GM04504 (cell line): ENCODE data around the gene UBE2E2.

ENCODE experiments used
- DNase-seq: peaks from one replicate; pipeline ENCODE4 v3.0.0-alpha.2; 2012; ENCODE audit warnings: low read depth

Gene UBE2E2

GRCh38 chr3:23480329-23480714 lies 277.2 kb downstream of the UBE2E2 start:
- DNase-seq = no peak

GRCh38 chr3:23481011-23481615 lies 278.0 kb downstream of the UBE2E2 start:
- no peak for DNase-seq

- DNase-seq = no peak
These were observed 278.6 kb downstream of the UBE2E2 start for GRCh38 chr3:23481616-23482278.

GRCh38 chr3:23484386-23484785 lies 281.3 kb downstream of the UBE2E2 start:
- no peak for DNase-seq

- DNase-seq = no peak
These were observed 282.8 kb downstream of the UBE2E2 start for GRCh38 chr3:23485922-23486321.

- DNase-seq = no peak
These were observed 283.9 kb downstream of the UBE2E2 start for GRCh38 chr3:23487015-23487414.

GRCh38 chr3:23488618-23489017 lies 285.5 kb downstream of the UBE2E2 start:
- no peak for DNase-seq

GRCh38 chr3:23489300-23490158 lies 286.4 kb downstream of the UBE2E2 start:
- DNase-seq = no peak

GRCh38 chr3:23490459-23490858 lies 287.3 kb downstream of the UBE2E2 start:
- no peak for DNase-seq

GRCh38 chr3:23492057-23492456 lies 288.9 kb downstream of the UBE2E2 start:
- DNase-seq = no peak

GRCh38 chr3:23493889-23494288 lies 290.8 kb downstream of the UBE2E2 start:
- no peak for DNase-seq

- DNase-seq = no peak
These were observed 291.8 kb downstream of the UBE2E2 start for GRCh38 chr3:23494967-23495366.

- DNase-seq = no peak
These were observed 292.4 kb downstream of the UBE2E2 start for GRCh38 chr3:23495507-23495906.

GRCh38 chr3:23496165-23496564 lies 293.0 kb downstream of the UBE2E2 start:
- no peak for DNase-seq

- DNase-seq = no peak
These were observed 294.0 kb downstream of the UBE2E2 start for GRCh38 chr3:23497156-23497555.

- no peak for DNase-seq
These were observed 298.2 kb downstream of the UBE2E2 start for GRCh38 chr3:23501201-23501802.

- DNase-seq = no peak
These were observed 305.3 kb downstream of the UBE2E2 start for GRCh38 chr3:23508464-23508863.

GRCh38 chr3:23518441-23518840 lies 315.3 kb downstream of the UBE2E2 start:
- DNase-seq = no peak

- DNase-seq = no peak
These were observed 316.4 kb downstream of the UBE2E2 start for GRCh38 chr3:23519314-23520208.

- no peak for DNase-seq
These were observed 324.2 kb downstream of the UBE2E2 start for GRCh38 chr3:23527326-23527725.

- no peak for DNase-seq
These were observed 330.5 kb downstream of the UBE2E2 start for GRCh38 chr3:23533596-23533995.

- no peak for DNase-seq
These were observed 330.9 kb downstream of the UBE2E2 start for GRCh38 chr3:23533996-23534395.
